BE2C (cell line): ENCODE measurements around the gene PACRG.

Experiments used
- DNase-seq: peaks from one replicate; pipeline ENCODE4 v3.0.0-alpha.2; 2020
- H3K27me3 ChIP-seq: fragments of 250-450 bp; sonication (Bioruptor Pico); 2 replicates; pipeline ENCODE4 v1.5.1; 2020; ENCODE audit warnings: mild to moderate bottlenecking
- H3K36me3 ChIP-seq: fragments of 250-450 bp; sonication (Bioruptor Pico); 2 replicates; pipeline ENCODE4 v1.5.1; 2020; ENCODE audit warnings: mild to moderate bottlenecking
- H3K4me1 ChIP-seq: fragments of 250-450 bp; sonication (Bioruptor Pico); 2 replicates; pipeline ENCODE4 v1.5.1; 2020
- H3K4me3 ChIP-seq: 2 replicates; pipeline ENCODE4 v1.5.1; 2011; ENCODE audit warnings: low read depth, low read length
- H3K9me3 ChIP-seq: fragments of 250-450 bp; sonication (Bioruptor Pico); 2 replicates; pipeline ENCODE4 v1.5.1; 2020
- TF ChIP-seq, protein P1 (sequence below): IDR thresholded peaks from 2 replicates; pipeline ENCODE4 v1.5.1; 2012; ENCODE audit warnings: mild to moderate bottlenecking, low read depth, low read length

Gene PACRG

DNA sequence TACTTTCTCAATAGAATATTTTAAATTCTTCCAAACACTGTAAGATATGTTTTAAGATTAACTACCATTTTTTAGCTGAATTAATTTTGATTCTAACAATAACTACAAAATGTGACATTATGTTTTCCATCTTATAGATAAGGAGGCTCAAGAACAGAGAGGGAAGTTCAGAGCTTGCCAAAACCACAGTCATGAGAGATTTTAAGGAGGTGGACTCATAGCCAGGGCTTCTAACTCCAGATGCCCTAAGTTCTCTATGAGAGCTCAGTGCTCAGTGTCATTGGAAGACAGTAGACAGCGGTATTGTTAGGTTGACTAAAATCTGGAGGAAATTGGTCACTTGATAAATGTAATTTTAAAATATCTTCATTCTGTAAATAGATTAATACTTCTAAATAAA is 144.2 kb downstream of the PACRG start:
- no peaks in the 10 kb centered on the region for H3K27me3 ChIP-seq
- TF ChIP-seq, protein P1, sequence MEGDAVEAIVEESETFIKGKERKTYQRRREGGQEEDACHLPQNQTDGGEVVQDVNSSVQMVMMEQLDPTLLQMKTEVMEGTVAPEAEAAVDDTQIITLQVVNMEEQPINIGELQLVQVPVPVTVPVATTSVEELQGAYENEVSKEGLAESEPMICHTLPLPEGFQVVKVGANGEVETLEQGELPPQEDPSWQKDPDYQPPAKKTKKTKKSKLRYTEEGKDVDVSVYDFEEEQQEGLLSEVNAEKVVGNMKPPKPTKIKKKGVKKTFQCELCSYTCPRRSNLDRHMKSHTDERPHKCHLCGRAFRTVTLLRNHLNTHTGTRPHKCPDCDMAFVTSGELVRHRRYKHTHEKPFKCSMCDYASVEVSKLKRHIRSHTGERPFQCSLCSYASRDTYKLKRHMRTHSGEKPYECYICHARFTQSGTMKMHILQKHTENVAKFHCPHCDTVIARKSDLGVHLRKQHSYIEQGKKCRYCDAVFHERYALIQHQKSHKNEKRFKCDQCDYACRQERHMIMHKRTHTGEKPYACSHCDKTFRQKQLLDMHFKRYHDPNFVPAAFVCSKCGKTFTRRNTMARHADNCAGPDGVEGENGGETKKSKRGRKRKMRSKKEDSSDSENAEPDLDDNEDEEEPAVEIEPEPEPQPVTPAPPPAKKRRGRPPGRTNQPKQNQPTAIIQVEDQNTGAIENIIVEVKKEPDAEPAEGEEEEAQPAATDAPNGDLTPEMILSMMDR, result no peak
- no peaks in the 10 kb centered on the region; the same call in 1 of the 2 replicates for H3K9me3 ChIP-seq
- no peak for DNase-seq
- H3K36me3 ChIP-seq, result no peaks in the 10 kb centered on the region
- H3K4me3 ChIP-seq, result no peak overlapping the region
- peaks cover 4% of the 10 kb centered on the region; the same call in 1 of the 2 replicates for H3K4me1 ChIP-seq

DNA sequence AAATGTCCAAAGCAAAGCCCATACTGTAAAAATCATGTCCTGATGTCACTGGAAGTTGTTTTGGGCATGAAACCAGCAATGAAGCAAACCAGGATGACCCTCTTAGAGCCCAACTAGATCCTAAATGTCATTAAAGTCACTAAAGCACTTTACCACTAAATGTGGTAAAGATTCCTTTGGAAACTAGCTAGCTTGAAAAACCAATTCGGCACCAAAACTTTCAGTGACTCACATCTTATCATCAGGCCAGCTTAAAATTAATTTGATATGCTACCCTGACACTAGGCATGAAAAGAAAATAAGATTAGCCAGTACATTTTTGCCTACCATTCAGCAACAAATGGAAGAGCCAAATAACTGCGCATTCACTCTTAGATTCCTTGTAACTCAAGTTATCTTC is 145.8 kb downstream of the PACRG start:
- DNase-seq, result no peak
- peaks cover 4% of the 10 kb centered on the region; the same call in 1 of the 2 replicates for H3K4me1 ChIP-seq
- TF ChIP-seq, protein P1, result no peak
- no peaks in the 10 kb centered on the region for H3K36me3 ChIP-seq
- no peak overlapping the region for H3K4me3 ChIP-seq
- no peaks in the 10 kb centered on the region for H3K27me3 ChIP-seq
- H3K9me3 ChIP-seq, result no peaks in the 10 kb centered on the region; the same call in 1 of the 2 replicates

DNA sequence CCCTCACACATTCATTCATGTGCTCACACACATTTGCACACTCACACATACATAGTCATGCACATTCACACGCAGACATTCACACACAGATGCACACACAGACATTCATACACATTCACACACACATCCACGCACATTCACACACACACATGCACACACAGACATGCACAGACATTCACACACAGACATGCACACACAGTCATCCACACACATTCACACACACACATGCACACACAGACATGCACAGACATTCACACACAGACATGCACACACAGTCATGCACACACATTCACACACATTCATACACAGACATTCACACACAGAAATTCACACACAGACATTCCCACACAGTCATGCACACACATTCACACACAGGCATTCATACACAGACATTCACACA is 147.3 kb downstream of the PACRG start:
- Histone ChIP-seq H3K27me3 (no peaks in the 10 kb centered on the region), H3K9me3 (no peaks in the 10 kb centered on the region; the same call in 1 of the 2 replicates), H3K4me1 (peaks cover 4% of the 10 kb centered on the region; the same call in 1 of the 2 replicates), H3K4me3 (no peak overlapping the region), H3K36me3 (no peaks in the 10 kb centered on the region)
- TF ChIP-seq, protein P1, result no peak
- DNase-seq, result no peak

DNA sequence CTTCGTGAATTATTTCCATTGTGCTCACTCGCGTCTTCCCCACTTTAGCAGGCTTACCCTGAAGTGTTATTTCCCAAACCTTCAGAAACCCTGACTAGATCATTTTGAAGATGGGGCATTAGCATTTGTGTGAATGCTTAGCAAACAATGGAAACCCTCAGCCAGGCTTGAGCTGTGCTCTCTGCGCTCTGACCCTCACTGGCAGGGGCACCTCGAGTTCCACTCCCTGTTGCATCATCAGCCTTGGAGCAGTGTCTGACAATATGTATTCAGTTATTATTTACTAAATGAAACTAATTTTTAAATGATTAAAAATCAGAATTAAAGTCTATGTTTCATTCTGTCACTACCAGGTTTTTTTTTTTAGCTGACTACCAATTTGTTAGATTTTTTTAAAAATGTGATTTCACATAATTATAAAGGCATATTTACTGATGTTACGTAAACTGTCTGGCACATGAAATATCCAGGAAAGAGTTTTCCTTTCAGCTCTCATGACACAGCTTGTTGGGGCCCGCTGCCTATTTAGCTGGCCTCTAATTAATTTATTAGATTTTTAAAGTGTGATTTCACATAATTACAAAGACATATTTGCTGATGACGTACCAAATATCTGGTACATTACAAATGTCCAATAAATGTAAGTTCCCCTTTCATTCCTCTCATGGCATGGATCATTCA is 155.2 kb downstream of the PACRG start:
- H3K9me3 ChIP-seq, result no peaks in the 10 kb centered on the region
- H3K4me1 ChIP-seq, result no peaks in the 10 kb centered on the region
- DNase-seq, result no peak
- H3K27me3 ChIP-seq, result no peaks in the 10 kb centered on the region
- no peaks in the 10 kb centered on the region for H3K36me3 ChIP-seq
- H3K4me3 ChIP-seq, result no peak overlapping the region
- TF ChIP-seq, protein P1, result no peak

DNA sequence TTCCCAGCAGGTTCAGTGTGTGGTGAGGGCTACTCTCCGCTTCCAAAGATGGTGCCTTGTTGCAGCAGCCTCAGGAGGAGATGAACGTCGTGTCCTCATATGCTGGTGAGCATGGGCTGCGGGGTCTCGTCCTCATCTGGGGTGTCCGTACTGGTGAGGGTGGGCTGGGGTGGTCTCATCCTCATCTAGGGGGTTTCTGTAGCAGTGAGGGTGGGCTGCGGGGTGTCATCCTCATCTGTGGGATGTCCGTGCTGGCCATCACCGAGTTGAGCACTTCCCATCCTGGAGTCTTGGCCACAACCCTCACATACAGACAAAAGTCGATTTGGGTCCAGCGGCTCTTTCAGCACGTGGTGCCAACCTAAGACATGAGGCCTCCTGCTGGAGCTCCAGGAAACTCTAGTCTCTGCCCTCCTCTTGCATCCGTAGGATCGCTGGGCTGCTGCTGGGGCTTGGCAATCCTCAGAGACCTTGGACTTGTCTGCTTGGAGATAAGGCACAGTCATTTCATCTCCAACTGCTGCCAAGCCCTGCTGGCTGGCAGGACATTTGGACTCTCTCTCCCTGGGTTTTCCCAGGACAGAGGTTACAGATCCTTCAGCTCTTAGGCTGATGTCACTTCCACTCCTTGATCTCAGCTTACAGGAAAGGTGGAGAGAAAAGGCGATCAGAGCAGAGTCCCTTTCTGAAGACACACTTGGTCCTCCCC is 160.4 kb downstream of the PACRG start:
- no peaks in the 10 kb centered on the region for H3K27me3 ChIP-seq
- no peaks in the 10 kb centered on the region for H3K36me3 ChIP-seq
- no peak overlapping the region for H3K4me3 ChIP-seq
- H3K9me3 ChIP-seq, result no peaks in the 10 kb centered on the region
- no peak for DNase-seq
- H3K4me1 ChIP-seq, result no peaks in the 10 kb centered on the region
- TF ChIP-seq, protein P1, result no peak

DNA sequence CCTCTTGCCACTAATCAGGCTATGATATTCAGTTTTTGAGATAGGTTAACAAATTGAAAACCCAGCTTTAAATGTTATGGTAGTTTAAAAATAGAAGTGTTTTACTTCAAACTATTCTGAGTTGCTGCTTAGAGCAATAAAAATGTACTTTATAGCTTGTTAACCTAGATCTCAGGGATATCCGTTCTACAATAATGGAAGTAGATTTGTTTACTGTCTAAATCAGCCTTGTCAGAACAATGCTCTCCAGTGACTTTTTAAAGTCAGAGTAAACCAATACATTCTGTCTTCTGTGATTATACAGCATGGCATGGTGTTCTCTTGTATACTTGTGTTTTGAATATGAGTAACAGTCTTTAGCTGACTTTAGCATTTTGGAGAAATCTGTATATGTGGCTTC is 161.5 kb downstream of the PACRG start:
- DNase-seq, result no peak
- TF ChIP-seq, protein P1, result no peak
- Histone ChIP-seq H3K9me3 (no peaks in the 10 kb centered on the region), H3K27me3 (no peaks in the 10 kb centered on the region), H3K4me3 (no peak overlapping the region), H3K4me1 (no peaks in the 10 kb centered on the region), H3K36me3 (no peaks in the 10 kb centered on the region)
